DMS79 treated with DMSO at 0.1 percent for 48 hours (cell line): ENCODE data around the gene TMEM131L.
A peak's percentile ranks its signal among the peaks of the same experiment; 100 is the strongest.
"Not testable (repeated sequence)": the region's sequence is repeated elsewhere in the genome, so short reads cannot be mapped to it uniquely, and the experiment has no call there.

Source experiments
- DNase-seq: peaks from one replicate; lab custom pipeline; 2025; lab: John Stamatoyannopoulos, UW

Gene TMEM131L

DNA sequence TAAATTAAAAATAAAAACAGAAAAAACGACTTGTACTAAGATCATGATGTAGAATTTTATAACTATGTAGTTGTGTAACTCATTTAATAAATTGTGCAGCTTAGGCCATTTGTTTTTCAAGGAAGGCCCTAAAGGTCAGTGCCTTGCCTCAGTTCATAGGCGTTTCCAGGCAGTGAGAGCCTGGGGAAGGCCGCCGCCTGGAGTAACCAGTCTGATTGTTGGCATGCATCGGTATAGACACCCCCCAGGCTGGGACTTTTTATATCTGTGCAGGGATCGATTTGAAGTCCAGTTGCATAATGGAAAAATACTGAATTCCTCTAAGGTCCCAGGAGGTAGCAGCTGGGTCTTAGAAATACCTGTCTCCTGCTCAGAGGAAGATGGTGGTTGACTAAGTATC lies 77.2 kb downstream of the TMEM131L start:
- DNase-seq: no peak

DNA sequence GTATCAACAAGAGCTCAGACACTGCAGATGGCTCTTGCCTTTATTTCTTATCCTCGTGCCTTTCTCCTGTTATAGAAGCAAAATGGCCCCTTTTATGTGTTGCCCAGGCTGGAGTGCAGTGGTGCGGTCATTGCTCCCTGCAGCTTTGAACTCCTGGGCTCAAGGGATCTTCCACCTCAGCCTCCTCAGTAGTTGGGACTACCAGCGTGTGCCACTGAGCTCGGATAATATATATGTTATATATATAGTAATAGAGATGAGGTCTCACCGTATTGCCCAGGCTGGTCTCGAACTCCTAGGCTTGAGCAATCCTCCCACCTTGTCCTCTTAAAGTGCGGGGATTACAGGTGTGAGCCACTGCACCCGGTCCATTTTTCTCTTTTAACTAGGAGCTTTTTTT lies 79.7 kb downstream of the TMEM131L start:
- no peak for DNase-seq

DNA sequence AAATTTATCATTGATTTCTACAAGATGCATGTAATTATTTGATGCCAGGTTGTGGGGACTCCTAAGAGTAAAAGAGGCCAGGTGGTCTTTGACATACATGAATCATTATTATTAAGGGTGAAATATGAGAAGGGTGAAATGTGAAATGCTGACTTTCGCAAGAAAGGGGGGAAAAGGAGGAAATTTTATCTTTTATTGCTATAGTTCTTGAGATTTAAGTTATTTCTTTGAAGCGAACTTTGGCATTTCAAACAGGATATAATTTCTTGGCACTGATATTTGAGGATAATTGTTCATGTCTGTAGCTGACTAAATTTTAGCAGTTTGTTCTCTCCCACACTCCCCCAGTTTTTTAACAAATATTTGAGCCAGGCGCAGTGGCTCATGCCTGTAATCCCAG lies 80.1 kb downstream of the TMEM131L start:
- DNase-seq: no peak

DNA sequence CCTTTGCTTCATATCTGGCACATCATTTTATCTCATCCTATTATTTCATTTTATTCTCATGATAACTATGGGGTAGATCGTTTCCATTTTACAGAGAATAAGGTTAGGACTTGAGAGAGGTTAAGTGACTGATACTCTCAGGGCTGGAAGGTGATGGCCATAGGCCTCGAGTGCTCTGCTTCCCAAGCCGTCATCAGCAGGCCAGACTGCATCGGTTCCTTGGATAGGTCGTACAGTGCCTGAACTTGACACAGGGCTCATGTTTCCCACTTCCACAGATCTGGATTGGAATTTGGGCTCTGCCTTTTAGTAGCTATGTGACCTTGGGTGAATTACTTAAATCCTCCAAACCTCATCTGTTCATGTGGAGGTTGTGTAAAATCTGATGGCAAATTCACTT lies 81.4 kb downstream of the TMEM131L start:
- no peak for DNase-seq

DNA sequence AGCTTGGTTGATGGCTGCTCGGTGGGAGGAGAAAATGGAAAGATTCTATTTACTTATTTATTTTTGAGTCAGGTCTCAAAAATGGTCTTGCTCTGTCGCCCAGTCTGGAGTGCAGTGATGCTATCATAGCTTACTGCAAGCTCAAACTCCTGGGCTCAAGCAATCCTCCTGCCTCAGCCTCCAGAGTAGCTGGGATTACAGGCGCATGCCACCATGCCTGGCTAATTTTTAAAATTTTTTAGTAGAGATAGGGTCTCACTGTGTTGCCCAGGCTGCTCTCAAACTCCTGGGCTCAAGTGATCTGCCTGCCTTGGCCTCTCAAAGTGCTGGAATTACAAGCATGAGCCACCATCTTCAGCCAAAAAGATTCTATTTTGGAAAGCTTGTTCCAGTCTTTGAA lies 82.7 kb downstream of the TMEM131L start:
- not testable (repeated sequence) for DNase-seq

DNA sequence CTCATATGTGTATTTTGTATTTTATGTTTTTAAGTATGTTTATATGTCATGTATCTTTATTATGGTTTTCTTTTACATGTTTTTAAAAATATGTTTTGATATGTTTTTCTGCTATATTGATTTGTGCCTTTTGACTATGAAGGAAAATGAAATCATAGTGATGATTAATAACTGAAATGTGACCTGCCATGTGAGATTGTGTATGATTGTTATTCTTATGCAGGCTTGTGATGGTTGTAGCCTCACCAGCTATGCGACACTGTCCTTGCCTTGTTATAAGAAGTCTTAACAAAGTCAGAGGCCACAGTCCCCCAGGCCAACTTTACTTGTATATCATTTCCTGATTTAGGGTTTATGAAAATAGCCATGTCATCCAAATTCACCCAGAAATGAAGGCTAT lies 83.2 kb downstream of the TMEM131L start:
- no peak for DNase-seq

- DNase-seq: no peak
Measured at GRCh38 chr4:153553155-153553818, 87.1 kb downstream of the TMEM131L start.

DNA sequence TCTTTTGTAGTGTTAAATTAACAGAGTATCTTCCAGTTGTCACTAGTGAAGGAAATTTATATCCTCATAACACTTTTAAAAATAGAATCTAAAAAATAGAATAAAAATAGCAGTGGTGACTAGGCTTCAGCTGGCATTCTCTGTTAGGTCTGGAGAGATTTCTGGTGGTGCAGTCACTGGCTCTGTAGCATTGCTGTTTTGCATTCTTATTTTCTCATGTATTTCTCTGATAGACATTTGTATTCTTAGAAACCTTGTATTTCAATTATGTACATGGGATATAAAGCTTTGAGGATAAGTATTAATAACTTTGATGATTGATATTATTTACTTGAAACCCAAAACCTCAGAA lies 87.6 kb downstream of the TMEM131L start:
- no peak for DNase-seq

DNA sequence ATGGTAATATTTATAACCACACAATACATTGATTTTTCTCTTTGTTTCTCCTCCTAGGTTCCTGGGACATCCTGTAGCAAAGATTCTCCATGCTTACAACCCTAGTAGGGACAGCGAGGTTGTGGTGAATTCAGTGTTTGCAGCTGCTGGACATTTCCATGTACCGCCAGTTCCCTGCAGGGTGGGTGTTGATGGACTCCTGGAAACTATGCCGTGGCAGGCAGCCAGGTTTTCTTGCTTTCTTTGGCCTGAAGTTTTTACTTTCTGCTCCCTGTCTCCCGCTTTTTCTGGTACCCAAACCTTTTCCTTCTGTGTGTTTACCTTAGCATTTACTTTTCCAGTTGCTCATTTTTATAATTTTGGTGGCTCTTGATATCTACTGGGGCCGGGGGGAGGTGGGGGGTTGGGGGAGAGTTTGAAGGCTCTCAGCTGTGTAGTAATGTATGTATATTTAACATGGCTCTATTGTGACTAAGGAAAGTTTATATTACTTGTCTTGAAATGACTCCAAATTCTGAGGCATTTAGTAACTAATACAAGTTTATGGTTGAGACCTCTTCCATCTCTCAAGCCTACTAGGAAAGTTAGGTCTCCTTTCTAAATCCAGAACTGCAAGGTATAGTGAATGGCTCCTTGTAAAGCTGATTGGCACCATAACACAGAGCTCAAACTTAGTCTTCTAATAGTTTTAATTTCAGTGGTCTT lies 89.7 kb downstream of the TMEM131L start:
- no peak for DNase-seq

- DNase-seq: no peak
Measured at GRCh38 chr4:153556435-153556815, 90.3 kb downstream of the TMEM131L start.

DNA sequence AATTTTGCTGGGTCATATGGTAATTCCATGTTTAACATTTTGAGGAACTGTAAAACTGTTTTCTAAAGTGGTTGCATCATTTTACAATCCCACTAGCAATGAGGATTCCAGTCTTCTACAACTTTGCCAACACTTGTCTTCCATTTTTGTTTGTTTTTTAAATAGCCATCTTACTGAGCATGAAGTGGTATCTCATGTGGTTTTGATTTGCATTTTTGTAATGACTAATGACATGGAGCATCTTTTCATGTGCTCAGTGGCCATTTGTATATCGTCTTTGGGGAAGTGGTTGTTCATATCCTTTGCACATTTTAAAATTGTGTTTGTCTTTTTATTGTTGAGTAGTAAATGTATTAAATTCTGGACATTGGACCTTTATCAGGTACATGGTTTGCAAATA lies 94.7 kb downstream of the TMEM131L start:
- no peak for DNase-seq

- no peak for DNase-seq
Measured at GRCh38 chr4:153564630-153565525, 98.7 kb downstream of the TMEM131L start.

GRCh38 chr4:153566631-153567150 lies 100.5 kb downstream of the TMEM131L start:
- no peak for DNase-seq

DNA sequence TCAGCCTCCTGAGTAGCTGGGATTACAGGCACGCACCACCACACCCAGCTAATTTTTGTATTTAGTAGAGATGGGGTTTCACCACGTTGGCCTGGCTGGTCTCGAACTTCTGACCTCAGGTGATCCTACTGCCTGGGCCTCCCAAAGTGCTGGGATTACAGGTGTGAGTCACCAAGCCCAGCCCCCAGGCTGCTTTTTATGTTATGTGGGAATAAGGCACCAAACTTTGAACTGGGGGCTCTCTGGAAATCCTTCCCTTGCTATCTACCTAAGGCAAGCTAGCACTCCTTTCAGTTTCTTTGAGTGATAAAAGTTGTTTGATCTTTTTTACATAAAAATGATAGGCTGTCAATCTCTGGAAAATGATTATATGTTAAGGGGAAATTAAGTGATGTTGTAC lies 101.5 kb downstream of the TMEM131L start:
- not testable (repeated sequence) for DNase-seq

GRCh38 chr4:153570228-153570973 lies 104.2 kb downstream of the TMEM131L start:
- DNase-seq: no peak

GRCh38 chr4:153571006-153571545 lies 104.9 kb downstream of the TMEM131L start:
- no peak for DNase-seq

DNA sequence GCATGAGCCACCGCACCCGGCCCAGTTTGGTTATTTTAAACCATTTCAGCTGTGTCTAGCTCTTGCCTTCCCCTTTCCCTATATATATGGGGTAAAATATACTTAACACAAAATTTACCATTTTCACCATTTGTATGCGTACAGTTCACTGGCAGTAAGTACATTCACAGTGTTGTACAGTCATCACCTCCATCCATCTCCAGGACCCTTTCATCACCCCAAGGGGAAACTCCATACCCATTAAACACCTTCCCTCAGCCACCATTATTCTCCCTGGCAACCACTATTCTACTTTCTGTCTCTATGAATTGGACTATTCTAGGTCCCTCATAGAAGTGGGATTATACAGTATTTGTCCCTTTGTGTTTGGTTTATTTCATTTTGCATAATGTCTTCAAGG lies 106.4 kb downstream of the TMEM131L start:
- DNase-seq: no peak

DNA sequence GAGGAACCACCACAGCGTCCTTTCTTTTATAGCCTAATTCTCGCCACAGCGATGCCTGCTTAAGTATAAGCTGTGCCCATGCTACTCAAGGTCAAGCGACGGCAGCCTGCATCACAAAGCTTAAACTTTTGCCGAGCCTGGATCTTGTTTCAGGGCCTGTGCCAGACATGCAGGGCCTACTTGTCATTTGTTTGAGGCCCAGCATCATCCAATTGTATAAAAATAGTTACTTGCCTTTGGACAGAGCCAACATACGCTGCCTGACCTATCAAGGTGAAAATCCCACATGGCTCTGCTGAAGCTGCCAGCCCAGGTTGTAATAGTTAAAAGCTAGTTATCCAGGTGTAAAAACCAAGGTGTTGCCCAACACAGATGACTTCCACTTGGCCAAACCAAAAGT lies 107.1 kb downstream of the TMEM131L start:
- no peak for DNase-seq

GRCh38 chr4:153573881-153574802 lies 108.0 kb downstream of the TMEM131L start:
- peak; percentile 2 for DNase-seq

DNA sequence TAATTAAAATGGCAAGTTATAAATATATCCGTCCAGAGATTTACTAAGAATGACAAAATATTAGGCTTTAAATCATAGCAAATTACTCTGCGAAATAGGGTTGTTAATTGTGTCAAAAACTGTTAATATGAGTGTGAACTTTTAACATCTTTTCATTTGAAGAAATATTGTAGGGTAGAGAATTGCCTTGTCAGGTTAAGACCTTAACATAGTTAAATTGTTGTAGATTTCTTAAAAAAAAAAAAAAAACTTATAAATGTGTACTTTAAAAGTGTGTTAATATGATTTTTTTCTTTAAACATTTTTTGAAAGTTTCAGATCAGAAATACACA lies 110.2 kb downstream of the TMEM131L start:
- peak; percentile 3 for DNase-seq

DNA sequence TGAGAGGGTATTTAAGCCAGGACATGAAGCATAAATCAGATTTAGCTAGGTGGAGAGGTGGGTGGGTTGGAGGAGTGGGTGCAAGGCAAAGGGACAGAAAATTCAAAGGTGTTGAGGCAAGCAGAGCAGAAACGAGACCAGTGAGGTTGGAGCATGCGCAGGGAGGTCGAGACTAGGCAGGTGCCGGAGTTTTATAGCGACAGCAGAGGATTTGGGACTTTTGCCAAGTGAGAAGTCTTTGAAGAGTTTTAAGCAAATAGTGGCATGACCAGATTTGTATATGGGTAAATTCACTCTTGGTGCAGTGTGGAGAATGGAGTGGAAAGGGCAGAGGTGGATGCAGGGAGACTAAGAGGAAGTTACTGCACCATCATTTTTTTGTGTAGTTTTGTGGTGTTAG lies 110.9 kb downstream of the TMEM131L start:
- peak; percentile 91 for DNase-seq
